ENCODE measurements around the gene AKAP17A.
"Not testable (repeated sequence)": the region's sequence is repeated elsewhere in the genome, so short reads cannot be mapped to it uniquely, and the experiment has no call there.

The AKAP17A gene

GRCh38 chrX:1609311-1609710, 17.9 kb downstream of the AKAP17A start:
- DNase-seq (ENCODE audit: low read depth) = no peak

- DNase-seq (ENCODE audit: low read depth) = no peak
These were observed 18.4 kb downstream of the AKAP17A start for GRCh38 chrX:1609762-1610161.

GRCh38 chrX:1610166-1610565, 18.8 kb downstream of the AKAP17A start:
- no peak for DNase-seq (ENCODE audit: low read depth)

- no peak for DNase-seq (ENCODE audit: low read depth)
These were observed 19.3 kb downstream of the AKAP17A start for GRCh38 chrX:1610736-1611135.

- no peak for DNase-seq (ENCODE audit: low read depth)
These were observed 21.4 kb downstream of the AKAP17A start for GRCh38 chrX:1612641-1613286.

GRCh38 chrX:1614927-1615326, 23.5 kb downstream of the AKAP17A start, which contains the start of gene ASMT:
TSS of gene ASMT (plus strand) at chrX:1615059. CDS start at chrX:1615200, 141 bp downstream.
- DNase-seq (ENCODE audit: low read depth) = no peak

- DNase-seq (ENCODE audit: low read depth) = no peak
These were observed 27.3 kb downstream of the AKAP17A start for GRCh38 chrX:1618689-1619088.

- DNase-seq (ENCODE audit: low read depth) = no peak
These were observed 32.3 kb downstream of the AKAP17A start for GRCh38 chrX:1623691-1624090.

- DNase-seq (ENCODE audit: low read depth) = not testable (repeated sequence)
These were observed 32.9 kb downstream of the AKAP17A start for GRCh38 chrX:1624158-1624860.

- DNase-seq (ENCODE audit: low read depth) = not testable (repeated sequence)
These were observed 33.4 kb downstream of the AKAP17A start for GRCh38 chrX:1624861-1625215.

- no peak for DNase-seq (ENCODE audit: low read depth)
These were observed 37.8 kb downstream of the AKAP17A start for GRCh38 chrX:1629244-1629643.

GRCh38 chrX:1646009-1646408, 54.6 kb downstream of the AKAP17A start:
- no peak for DNase-seq (ENCODE audit: low read depth)

GRCh38 chrX:1649621-1650020, 58.2 kb downstream of the AKAP17A start:
- DNase-seq (ENCODE audit: low read depth) = no peak
